Measurements from ENCODE around the gene SLC35F3.

DNA sequence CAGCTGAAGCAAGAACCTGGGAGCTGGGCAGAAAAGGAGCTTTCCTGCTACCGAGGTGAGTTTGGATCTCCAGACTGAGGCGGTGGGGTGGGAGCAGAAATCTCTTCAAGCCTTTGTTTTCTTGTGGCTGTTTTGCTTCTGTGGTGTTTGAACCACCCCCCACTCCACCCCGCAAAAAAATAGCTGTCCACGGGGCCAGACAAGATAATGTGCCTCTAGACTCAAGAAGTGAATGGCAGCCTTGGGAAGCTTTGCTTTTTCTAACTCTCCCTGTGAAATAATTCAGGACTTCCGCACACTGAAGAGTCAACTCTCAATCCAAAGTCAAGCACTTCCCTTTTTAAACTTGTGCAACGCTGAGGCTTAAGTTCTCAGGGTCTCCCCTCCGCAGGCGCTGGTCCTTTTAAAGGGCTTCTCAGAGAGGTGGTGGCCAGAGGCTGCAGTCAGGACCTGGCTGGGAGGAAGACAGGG lies 309.2 kb downstream of the SLC35F3 start:
- no peak for TF ChIP-seq POLR2A (IDR thresholded peaks at IDR 0.05)
- TF ChIP-seq, protein P1, sequence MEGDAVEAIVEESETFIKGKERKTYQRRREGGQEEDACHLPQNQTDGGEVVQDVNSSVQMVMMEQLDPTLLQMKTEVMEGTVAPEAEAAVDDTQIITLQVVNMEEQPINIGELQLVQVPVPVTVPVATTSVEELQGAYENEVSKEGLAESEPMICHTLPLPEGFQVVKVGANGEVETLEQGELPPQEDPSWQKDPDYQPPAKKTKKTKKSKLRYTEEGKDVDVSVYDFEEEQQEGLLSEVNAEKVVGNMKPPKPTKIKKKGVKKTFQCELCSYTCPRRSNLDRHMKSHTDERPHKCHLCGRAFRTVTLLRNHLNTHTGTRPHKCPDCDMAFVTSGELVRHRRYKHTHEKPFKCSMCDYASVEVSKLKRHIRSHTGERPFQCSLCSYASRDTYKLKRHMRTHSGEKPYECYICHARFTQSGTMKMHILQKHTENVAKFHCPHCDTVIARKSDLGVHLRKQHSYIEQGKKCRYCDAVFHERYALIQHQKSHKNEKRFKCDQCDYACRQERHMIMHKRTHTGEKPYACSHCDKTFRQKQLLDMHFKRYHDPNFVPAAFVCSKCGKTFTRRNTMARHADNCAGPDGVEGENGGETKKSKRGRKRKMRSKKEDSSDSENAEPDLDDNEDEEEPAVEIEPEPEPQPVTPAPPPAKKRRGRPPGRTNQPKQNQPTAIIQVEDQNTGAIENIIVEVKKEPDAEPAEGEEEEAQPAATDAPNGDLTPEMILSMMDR (IDR thresholded peaks at IDR 0.05): no peak
- TF ChIP-seq EP300 (IDR thresholded peaks at IDR 0.05): no peak

Measured in ovary (tissue), 3 donors.